ENCODE results near the gene MYO5B.

GRCh38 chr18:50128506-50129271 is 66.3 kb downstream of the MYO5B start:
- TF ChIP-seq, protein P1, sequence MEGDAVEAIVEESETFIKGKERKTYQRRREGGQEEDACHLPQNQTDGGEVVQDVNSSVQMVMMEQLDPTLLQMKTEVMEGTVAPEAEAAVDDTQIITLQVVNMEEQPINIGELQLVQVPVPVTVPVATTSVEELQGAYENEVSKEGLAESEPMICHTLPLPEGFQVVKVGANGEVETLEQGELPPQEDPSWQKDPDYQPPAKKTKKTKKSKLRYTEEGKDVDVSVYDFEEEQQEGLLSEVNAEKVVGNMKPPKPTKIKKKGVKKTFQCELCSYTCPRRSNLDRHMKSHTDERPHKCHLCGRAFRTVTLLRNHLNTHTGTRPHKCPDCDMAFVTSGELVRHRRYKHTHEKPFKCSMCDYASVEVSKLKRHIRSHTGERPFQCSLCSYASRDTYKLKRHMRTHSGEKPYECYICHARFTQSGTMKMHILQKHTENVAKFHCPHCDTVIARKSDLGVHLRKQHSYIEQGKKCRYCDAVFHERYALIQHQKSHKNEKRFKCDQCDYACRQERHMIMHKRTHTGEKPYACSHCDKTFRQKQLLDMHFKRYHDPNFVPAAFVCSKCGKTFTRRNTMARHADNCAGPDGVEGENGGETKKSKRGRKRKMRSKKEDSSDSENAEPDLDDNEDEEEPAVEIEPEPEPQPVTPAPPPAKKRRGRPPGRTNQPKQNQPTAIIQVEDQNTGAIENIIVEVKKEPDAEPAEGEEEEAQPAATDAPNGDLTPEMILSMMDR (conservative IDR thresholded peaks at IDR 0.05) = no peak
- no peak for TF ChIP-seq ZFX (IDR thresholded peaks at IDR 0.05)
